ENCODE results near the gene POLRMT.

Gene POLRMT

GRCh38 chr19:633068-633785, at the start of gene POLRMT:
Gene POLRMT (minus strand): TSS chr19:633537. CDS start chr19:633512, 25 bp downstream.
- DNase-seq, result peak; percentile 98
- Histone ChIP-seq H3K27ac (peak within 1 kb of the TSS; percentile 50), H3K27me3 (ENCODE audit: insufficient read depth, low read depth, severe bottlenecking) (no peaks in the 10 kb centered on the region), H3K36me3 (peaks cover 21% of the 10 kb centered on the region), H3K9me3 (ENCODE audit: severe bottlenecking) (no peaks in the 10 kb centered on the region), H3K4me3 (ENCODE audit: low read depth, low read length) (peak within 1 kb of the TSS; percentile 62)
- no peak for TF ChIP-seq CTCF (IDR thresholded peaks at IDR 0.05; ENCODE audit: low read depth, low read length)

DNA sequence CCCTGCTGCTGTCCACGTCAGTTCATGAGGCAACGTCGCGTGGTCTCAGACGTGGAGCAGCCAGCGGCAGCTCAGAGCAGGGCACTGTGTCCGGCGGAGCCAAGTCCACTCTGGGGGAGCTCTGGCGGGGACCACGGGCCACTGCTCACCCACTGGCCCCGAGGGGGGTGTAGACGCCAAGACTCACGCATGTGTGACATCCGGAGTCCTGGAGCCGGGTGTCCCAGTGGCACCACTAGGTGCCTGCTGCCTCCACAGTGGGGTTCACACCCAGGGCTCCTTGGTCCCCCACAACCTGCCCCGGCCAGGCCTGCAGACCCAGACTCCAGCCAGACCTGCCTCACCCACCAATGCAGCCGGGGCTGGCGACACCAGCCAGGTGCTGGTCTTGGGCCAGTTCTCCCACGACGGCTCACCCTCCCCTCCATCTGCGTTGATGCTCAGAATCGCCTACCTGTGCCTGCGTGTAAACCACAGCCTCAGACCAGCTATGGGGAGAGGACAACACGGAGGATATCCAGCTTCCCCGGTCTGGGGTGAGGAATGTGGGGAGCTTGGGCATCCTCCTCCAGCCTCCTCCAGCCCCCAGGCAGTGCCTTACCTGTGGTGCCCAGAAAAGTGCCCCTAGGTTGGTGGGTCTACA, 49.5 kb upstream of the POLRMT start:
- no peak for TF ChIP-seq CTCF (IDR thresholded peaks at IDR 0.05; ENCODE audit: low read depth, low read length)

GRCh38 chr19:681029-682019, 48.0 kb upstream of the POLRMT start:
- H3K27me3 ChIP-seq (ENCODE audit: insufficient read depth, low read depth, severe bottlenecking), result peaks cover 5% of the 10 kb centered on the region
- peak overlapping the region; percentile 70 for H3K27ac ChIP-seq
- TF ChIP-seq CTCF (IDR thresholded peaks at IDR 0.05; ENCODE audit: low read depth, low read length), result no peak
- DNase-seq, result peak; percentile 95
- no peaks in the 10 kb centered on the region; the same call in 1 of the 2 replicates for H3K36me3 ChIP-seq
- H3K9me3 ChIP-seq (ENCODE audit: severe bottlenecking), result no peaks in the 10 kb centered on the region
- peak overlapping the region; percentile 64 for H3K4me3 ChIP-seq (ENCODE audit: low read depth, low read length)

More for the DNA sequence above, 49.5 kb upstream of the POLRMT start:
- no peaks in the 10 kb centered on the region for H3K27me3 ChIP-seq (ENCODE audit: insufficient read depth, low read depth, severe bottlenecking)
- H3K36me3 ChIP-seq, result no peaks in the 10 kb centered on the region; the same call in 1 of the 2 replicates
- no peak for DNase-seq
- H3K27ac ChIP-seq, result no peak overlapping the region
- no peaks in the 10 kb centered on the region for H3K9me3 ChIP-seq (ENCODE audit: severe bottlenecking)
- H3K4me3 ChIP-seq (ENCODE audit: low read depth, low read length), result no peak overlapping the region

DNA sequence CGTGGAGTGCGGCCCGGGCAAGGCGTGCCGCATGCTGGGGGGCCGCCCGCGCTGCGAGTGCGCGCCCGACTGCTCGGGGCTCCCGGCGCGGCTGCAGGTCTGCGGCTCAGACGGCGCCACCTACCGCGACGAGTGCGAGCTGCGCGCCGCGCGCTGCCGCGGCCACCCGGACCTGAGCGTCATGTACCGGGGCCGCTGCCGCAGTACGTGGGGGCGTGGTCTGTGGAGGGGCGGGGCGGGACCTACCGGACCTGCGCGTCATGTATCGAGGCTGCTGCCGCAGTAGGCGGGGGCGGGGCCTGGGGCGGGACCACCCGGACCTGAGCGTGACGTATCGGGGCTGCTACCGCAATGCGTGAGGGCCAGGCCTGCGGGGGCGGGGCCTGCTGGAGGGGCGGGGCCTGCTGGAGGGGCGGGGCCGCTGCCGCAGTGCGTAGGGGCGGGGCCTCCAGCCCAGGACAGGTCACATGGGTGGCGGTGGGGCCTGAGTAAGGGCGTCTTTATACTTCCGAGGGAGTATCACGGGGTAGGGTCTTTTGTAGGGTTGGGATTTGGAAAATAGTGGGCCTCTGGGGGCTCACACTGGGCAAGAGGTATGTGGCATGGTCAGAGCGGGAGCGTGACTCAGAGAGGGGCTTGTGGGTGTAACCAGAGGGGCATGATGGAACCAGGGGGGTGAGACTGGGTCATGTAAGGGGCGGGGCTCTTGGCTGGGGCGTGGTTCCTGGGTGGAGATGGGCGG, 47.1 kb upstream of the POLRMT start:
- H3K4me3 ChIP-seq (ENCODE audit: low read depth, low read length), result peak overlapping the region; percentile 64
- peak; percentile 72 for TF ChIP-seq CTCF (IDR thresholded peaks at IDR 0.05; ENCODE audit: low read depth, low read length)
- peak; percentile 99 for DNase-seq
- H3K27me3 ChIP-seq (ENCODE audit: insufficient read depth, low read depth, severe bottlenecking), result peaks cover 11% of the 10 kb centered on the region
- no peaks in the 10 kb centered on the region for H3K9me3 ChIP-seq (ENCODE audit: severe bottlenecking)
- peak overlapping the region; percentile 96 for H3K27ac ChIP-seq
- H3K36me3 ChIP-seq, result no peaks in the 10 kb centered on the region; the same call in 1 of the 2 replicates

Data from WERI-Rb-1 (cell line).